ENCODE results near the gene TMEM37.
A peak's percentile ranks its signal among the peaks of the same experiment; 100 is the strongest.

Gene TMEM37

DNA sequence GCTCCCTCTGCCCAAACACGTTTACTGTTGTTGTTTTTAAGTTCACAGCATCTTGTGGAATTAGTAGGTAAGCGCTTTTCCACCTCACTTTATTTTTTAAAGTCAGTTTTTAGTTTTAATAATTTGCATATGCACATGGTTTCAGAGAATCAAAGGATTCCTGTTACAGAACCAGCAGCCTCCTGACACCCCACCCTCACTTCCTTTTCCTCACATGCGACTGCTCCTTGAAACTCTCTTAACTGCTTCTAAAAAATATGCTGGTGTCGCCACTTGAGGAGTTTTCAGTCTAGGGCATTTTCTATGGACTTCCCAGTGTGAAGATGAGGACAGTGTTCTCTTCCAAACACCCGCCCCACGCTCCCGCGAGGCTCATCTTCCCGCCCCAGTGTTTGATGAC, 14.4 kb downstream of the TMEM37 start:
- H3K27me3 Mint-ChIP-seq, result peaks cover 16% of the 10 kb centered on the region
- intact Hi-C loops (cut with micrococcal nuclease), result no loop called here
- no peaks in the 10 kb centered on the region for H3K9me3 Mint-ChIP-seq
- no peak overlapping the region for H3K27ac Mint-ChIP-seq
- H3K4me1 Mint-ChIP-seq (ENCODE audit: low read depth), result peaks cover 10% of the 10 kb centered on the region
- no peaks in the 10 kb centered on the region for H3K36me3 Mint-ChIP-seq (ENCODE audit: low read depth)
- H3K4me3 Mint-ChIP-seq, result no peak overlapping the region

DNA sequence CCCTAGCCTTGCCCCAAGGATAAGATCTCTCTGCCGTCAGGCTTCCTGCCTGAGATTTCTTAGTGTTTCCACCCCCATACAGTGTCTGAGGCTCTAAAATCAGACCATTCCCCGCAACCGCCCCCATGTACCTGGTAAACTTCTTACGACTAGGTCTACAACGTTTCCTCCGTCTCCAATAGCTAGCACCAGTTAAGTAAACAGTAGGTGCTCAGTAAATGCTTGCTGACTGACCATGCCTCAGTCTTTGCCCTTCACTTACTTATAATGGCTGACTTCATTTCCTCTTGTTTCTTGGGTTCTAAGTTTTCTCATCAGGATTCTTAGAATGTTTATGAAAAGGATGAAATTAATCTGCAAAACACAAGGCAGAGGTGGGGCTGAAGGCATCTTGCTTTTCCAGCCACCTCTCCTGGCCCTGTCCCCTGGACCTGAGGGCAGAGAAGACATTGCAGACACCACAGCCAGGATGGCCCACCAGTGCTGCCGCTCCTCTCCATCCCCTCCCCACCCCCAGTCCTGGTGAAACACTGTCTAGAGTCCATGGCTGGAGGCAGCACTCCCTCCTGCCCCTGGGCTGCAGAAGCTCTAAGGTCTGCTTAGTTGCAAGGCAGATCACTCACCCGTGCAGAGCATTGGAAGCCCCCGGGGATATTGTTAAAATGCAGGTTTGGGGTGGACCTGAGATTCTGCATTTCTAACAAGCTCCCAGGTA, 16.9 kb downstream of the TMEM37 start:
- no peak overlapping the region for H3K4me3 Mint-ChIP-seq
- intact Hi-C loops (cut with micrococcal nuclease), result no loop called here
- H3K27ac Mint-ChIP-seq, result no peak overlapping the region
- H3K36me3 Mint-ChIP-seq (ENCODE audit: low read depth), result no peaks in the 10 kb centered on the region
- peaks cover 10% of the 10 kb centered on the region for H3K4me1 Mint-ChIP-seq (ENCODE audit: low read depth)
- H3K27me3 Mint-ChIP-seq, result peaks cover 26% of the 10 kb centered on the region
- H3K9me3 Mint-ChIP-seq, result no peaks in the 10 kb centered on the region

DNA sequence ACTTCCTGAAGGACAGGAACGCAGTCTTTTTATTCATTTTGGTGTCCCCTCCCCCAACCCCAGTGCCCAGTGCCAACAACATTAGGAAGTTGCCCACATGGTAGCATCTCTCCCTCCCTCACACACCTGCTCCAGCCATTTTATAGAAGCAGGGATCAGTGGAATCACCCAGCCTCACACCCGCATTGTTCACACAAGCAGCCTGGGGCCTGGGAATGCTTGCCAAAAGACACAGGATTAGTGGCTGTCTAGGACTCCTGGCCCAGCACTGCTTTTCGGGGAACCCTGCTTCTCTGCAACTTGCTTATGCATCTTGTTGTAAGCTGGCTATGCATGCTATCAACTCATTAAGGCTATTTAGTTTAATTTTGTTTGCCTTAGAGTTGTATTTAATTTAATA, 17.9 kb downstream of the TMEM37 start:
- intact Hi-C loops (cut with micrococcal nuclease), result no loop called here
- Mint-ChIP-seq H3K4me3 (no peak overlapping the region), H3K36me3 (ENCODE audit: low read depth) (no peaks in the 10 kb centered on the region), H3K27me3 (peaks cover 34% of the 10 kb centered on the region), H3K27ac (no peak overlapping the region), H3K9me3 (no peaks in the 10 kb centered on the region), H3K4me1 (ENCODE audit: low read depth) (peaks cover 10% of the 10 kb centered on the region)

DNA sequence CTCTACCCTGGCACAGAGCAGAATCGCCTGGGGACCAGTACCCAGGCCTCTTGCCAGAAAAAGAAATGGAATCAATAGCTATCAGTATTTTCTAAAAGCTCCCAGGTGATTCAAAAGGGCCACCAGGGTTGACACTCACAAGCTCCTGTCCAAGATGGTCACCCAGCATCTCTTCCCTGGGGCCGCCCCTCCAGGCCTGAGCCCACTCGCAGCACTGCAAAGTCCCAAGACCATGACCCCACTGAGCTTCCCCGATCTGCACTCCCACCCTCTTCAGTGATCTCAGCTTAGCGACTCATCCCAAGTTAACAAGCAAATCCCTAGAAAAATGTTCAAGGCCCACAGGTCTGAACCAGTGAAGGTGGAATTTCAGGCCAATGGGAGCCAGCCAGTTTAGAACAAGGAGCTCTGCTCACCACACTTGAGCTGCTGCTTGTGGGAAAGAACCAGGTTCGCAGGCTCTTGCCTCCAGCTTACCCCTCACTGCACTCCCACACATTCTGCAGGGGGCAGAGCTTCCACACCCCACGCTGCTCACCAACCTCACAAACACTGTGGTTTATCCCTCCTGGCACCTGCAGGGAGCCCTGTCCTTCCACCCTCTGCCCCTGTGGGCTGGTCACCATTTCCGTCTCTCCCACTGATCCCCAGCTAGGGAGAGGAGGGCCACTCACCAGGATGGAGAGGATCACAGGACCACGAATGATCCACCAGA, 19.8 kb downstream of the TMEM37 start:
- no peak overlapping the region for H3K4me3 Mint-ChIP-seq
- peaks cover 44% of the 10 kb centered on the region for H3K27me3 Mint-ChIP-seq

DNA sequence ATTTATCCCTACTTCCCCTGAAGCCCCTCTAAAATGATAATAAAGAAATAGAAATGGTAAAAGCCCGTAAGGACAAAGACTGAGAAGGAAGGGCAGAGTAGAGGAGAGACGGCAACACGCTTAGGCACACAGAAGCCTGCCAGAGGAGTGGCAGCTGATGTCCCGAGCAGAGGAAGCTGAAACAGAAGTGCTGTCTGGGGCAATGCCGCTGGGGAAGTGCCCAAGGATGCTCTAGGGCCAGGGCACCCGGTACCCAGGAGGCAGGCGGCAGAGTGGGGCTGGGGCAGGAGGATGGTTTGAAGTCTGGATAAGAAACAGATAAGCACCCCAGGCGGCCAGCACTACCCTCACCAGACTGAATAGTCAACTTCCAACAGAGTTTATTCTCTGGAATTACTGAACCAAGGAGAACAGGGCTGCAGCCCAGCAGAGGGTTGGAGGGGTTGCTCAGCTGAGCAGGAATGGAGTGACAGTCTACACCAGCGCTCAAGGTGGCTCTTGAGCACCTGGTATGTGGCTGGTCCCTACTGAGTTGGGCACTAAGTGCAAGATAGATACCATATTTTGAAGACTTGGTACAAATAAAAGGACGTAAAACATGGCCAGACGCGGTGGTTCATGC, 22.4 kb downstream of the TMEM37 start:
- Mint-ChIP-seq H3K4me1 (ENCODE audit: low read depth) (peaks cover 8% of the 10 kb centered on the region), H3K27ac (no peak overlapping the region), H3K36me3 (ENCODE audit: low read depth) (no peaks in the 10 kb centered on the region), H3K4me3 (no peak overlapping the region), H3K9me3 (no peaks in the 10 kb centered on the region), H3K27me3 (peaks cover 35% of the 10 kb centered on the region)
- intact Hi-C loops (cut with micrococcal nuclease), result no loop called here

More for the DNA sequence above, 19.8 kb downstream of the TMEM37 start:
- H3K4me1 Mint-ChIP-seq (ENCODE audit: low read depth), result peaks cover 9% of the 10 kb centered on the region
- H3K36me3 Mint-ChIP-seq (ENCODE audit: low read depth), result no peaks in the 10 kb centered on the region
- no peaks in the 10 kb centered on the region for H3K9me3 Mint-ChIP-seq
- H3K27ac Mint-ChIP-seq, result no peak overlapping the region
- intact Hi-C loops (cut with micrococcal nuclease), result no loop called here

DNA sequence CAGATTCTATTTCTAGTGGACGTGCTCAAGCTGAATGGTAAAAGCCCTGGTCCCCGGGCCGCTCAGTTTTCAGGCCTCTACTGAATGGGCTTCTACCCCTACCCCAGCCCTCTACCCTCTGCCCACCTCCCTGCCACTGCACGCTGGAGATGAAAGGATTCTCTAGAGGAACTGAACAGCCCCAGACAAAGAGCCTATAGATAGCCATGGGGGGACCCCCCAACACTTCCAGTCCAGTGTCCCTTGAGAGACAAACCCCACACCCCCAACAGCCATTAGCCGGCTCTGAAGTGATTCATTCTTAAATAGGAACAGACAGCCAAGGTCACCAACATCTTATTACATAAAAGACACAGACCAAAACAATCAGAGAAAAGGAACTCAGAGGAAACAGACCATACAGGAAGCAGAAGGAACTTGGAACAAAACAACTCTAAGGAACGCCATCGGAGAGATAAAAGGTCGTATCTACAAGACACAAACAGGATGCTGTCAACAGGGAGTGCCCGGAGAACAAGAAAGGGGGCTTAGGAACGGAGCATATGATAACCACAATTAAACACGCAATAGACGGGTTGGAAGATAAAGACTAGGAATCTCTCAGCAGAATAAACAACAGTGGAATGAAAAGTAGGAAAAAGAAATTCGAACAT, 23.5 kb downstream of the TMEM37 start:
- peaks cover 8% of the 10 kb centered on the region for H3K4me1 Mint-ChIP-seq (ENCODE audit: low read depth)
- no peak overlapping the region for H3K27ac Mint-ChIP-seq
- H3K9me3 Mint-ChIP-seq, result no peaks in the 10 kb centered on the region
- intact Hi-C loops (cut with micrococcal nuclease), result no loop called here
- H3K27me3 Mint-ChIP-seq, result peaks cover 35% of the 10 kb centered on the region
- H3K4me3 Mint-ChIP-seq, result no peak overlapping the region
- no peaks in the 10 kb centered on the region for H3K36me3 Mint-ChIP-seq (ENCODE audit: low read depth)

DNA sequence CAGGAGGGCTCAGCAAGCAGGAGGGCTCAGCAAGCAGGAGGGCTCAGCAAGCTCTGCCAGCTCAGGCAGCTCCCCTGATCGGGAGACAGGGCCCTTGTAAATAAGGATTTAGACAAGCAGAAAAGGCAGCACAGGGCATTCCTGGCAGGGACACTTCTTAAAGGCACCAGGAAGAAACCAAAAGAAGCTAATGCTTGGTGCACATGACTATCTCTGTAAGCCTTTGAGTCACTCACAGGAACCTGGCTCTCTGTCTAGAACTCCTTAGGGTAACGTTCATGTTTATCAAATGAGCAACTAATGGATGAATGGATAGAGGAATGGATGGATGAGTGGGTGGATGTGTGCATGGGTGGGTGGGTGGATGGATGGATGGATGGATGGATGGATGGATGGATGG, 28.4 kb downstream of the TMEM37 start:
- H3K4me1 Mint-ChIP-seq (ENCODE audit: low read depth), result peaks cover 11% of the 10 kb centered on the region
- H3K4me3 Mint-ChIP-seq, result no peak overlapping the region
- H3K27me3 Mint-ChIP-seq, result peaks cover 17% of the 10 kb centered on the region
- H3K36me3 Mint-ChIP-seq (ENCODE audit: low read depth), result no peaks in the 10 kb centered on the region
- H3K9me3 Mint-ChIP-seq, result no peaks in the 10 kb centered on the region
- no peak overlapping the region for H3K27ac Mint-ChIP-seq
- intact Hi-C loops (cut with micrococcal nuclease), result no loop called here

DNA sequence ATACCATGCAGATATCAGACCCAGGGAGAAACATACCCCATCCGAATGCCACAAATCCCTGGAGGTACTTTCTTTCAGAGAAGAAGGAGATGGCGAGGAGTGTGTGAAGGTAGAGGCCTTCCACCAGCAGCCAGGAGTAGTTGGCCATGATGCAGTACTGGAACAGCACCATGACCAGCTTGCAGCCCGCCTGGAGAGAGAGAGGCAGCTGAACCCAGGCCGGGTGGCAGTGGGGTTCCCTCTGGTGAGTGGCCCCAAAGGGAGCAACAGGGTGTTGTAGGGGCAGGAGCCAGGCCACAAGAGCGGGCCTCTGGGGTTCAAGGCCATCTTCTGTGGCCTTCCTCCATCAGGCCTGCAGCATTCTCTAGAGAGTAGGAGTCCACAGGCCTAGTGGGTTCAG, 30.2 kb downstream of the TMEM37 start:
- H3K4me3 Mint-ChIP-seq, result no peak overlapping the region
- intact Hi-C loops (cut with micrococcal nuclease), result no loop called here
- H3K27ac Mint-ChIP-seq, result no peak overlapping the region
- H3K9me3 Mint-ChIP-seq, result no peaks in the 10 kb centered on the region
- H3K27me3 Mint-ChIP-seq, result peaks cover 7% of the 10 kb centered on the region
- peaks cover 13% of the 10 kb centered on the region for H3K4me1 Mint-ChIP-seq (ENCODE audit: low read depth)
- no peaks in the 10 kb centered on the region for H3K36me3 Mint-ChIP-seq (ENCODE audit: low read depth)

DNA sequence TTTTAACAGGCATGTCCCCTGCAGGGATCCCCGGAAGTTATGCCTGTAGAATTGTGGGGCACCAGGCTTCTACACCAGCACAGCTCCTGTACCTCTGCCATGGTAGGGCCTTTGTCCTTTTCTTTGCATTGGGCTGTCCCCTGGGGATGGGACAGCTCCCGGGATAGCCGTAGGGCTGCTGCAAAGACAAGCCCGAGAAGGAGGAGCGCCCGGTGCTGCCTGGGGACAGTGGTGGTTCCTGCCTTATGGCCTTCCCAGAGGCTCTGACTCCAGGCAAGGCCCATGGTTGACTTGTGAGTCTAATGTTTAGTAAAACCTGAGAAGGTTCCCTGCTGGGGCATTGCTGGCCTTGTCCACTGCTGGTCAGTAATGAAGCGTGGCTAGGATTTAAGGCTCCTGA, 30.9 kb downstream of the TMEM37 start:
- Mint-ChIP-seq H3K27me3 (peaks cover 5% of the 10 kb centered on the region), H3K27ac (no peak overlapping the region), H3K36me3 (ENCODE audit: low read depth) (no peaks in the 10 kb centered on the region), H3K4me1 (ENCODE audit: low read depth) (peaks cover 13% of the 10 kb centered on the region), H3K4me3 (no peak overlapping the region), H3K9me3 (no peaks in the 10 kb centered on the region)
- intact Hi-C loops (cut with micrococcal nuclease), result no loop called here

DNA sequence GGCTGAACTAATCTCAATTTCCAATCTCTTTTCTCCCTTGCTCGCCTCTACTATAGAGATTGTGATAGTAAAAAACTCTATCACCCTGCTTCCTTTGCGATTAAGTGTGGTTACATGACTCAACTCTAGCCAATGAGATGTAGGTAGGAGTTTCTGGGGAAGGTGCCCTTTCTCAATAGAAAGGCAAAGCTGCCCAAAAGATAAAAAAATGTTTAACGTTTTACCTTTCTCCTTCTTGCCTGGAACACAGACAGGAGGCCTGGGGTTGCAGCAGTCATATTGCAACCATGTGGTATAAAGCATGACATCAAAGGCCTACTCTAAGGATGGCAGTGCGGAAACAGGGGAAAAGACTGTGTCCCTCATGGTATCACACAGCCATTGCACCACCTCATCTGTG, 31.5 kb downstream of the TMEM37 start:
- intact Hi-C loops (cut with micrococcal nuclease), result no loop called here
- H3K27ac Mint-ChIP-seq, result no peak overlapping the region
- no peaks in the 10 kb centered on the region for H3K36me3 Mint-ChIP-seq (ENCODE audit: low read depth)
- H3K4me1 Mint-ChIP-seq (ENCODE audit: low read depth), result peaks cover 13% of the 10 kb centered on the region
- H3K27me3 Mint-ChIP-seq, result peaks cover 5% of the 10 kb centered on the region
- no peaks in the 10 kb centered on the region for H3K9me3 Mint-ChIP-seq
- no peak overlapping the region for H3K4me3 Mint-ChIP-seq

DNA sequence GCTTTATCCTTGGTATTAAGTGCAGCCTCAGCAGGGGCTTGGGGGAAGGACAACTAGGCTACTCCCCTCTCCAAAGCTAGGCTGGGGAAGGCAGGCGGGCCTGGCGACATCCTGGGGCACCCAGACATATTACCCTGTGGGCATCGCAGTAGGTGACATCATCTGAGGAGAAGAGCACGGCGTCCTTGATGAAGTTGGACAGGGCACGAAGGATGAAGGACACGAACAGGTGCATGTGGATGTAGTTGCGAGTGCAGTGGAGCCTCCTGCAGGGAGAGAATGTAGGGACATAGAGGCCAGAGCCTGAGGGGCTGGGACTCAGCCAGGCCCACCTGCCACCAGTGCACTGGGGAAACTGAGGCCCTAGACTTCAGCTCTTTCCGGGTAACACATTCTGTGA, 32.3 kb downstream of the TMEM37 start:
- Mint-ChIP-seq H3K27me3 (peaks cover 8% of the 10 kb centered on the region), H3K27ac (peak overlapping the region; percentile 7), H3K4me1 (ENCODE audit: low read depth) (peaks cover 18% of the 10 kb centered on the region), H3K36me3 (ENCODE audit: low read depth) (no peaks in the 10 kb centered on the region), H3K4me3 (no peak overlapping the region), H3K9me3 (no peaks in the 10 kb centered on the region)
- intact Hi-C loops (cut with micrococcal nuclease), result no loop called here

DNA sequence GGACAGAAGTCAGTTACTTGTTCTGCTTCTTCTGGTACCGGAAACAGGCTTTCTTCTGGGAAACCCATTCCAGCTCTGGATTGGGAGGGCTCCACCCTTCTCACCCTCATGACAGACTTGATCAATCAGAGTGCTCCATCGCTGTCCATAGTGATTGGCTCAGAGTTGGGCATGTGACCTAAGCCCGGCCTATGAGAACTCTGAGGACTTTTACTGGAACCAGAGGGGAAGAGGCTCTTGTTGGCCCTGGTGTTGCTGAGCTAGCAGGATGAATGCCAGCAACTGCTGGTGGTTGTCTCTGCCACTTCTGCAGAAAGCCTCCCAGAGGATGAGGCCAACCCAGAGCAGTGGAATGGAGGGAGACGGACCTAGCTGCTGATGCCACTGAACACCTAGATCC, 33.3 kb downstream of the TMEM37 start:
- H3K27me3 Mint-ChIP-seq, result peaks cover 12% of the 10 kb centered on the region
- no peaks in the 10 kb centered on the region for H3K36me3 Mint-ChIP-seq (ENCODE audit: low read depth)
- peaks cover 18% of the 10 kb centered on the region for H3K4me1 Mint-ChIP-seq (ENCODE audit: low read depth)
- peak overlapping the region; percentile 52 for H3K27ac Mint-ChIP-seq
- intact Hi-C loops (cut with micrococcal nuclease), result no loop called here
- no peak overlapping the region for H3K4me3 Mint-ChIP-seq
- H3K9me3 Mint-ChIP-seq, result no peaks in the 10 kb centered on the region

DNA sequence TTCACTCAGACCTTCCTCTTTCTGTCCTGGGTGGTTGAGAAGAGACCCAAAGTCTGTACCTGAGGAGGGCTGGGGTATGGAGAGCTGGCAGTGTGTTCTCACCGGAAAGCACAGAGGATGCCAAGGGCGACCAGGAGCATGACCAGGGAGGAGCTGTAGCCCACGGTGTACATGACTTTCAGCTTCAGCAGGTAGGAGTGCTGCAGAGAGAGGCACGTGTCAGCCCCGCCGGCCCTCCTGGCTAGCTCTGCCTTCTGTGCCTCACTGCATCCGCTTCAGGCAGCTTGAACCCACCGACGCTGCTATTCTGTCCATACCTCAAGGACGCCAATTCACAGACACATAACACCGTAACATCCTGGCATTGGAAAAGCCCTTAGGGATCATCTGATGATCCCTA, 34.0 kb downstream of the TMEM37 start:
- intact Hi-C loops (cut with micrococcal nuclease), result no loop called here

DNA sequence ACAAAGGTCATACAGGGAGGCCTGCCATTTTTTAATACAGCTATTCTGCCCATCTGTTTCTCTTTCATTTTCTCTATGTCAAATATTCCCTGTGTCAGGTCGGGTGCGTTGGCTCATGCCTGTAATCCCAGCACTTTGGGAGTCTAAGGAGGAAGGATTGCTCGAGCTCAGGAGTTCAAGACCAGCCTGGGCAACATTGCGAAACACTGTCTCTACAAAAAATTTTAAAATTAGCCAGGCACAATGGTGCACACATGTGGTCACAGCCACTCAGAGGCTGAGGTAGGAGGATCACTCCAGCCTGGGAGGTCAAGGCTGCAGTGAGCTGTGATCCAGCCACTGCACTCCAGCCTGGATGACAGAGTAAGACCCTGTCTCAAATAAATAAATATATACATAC, 34.7 kb downstream of the TMEM37 start:
- Mint-ChIP-seq H3K27me3 (peaks cover 12% of the 10 kb centered on the region), H3K27ac (no peak overlapping the region), H3K4me1 (ENCODE audit: low read depth) (peaks cover 18% of the 10 kb centered on the region), H3K4me3 (no peak overlapping the region), H3K36me3 (ENCODE audit: low read depth) (no peaks in the 10 kb centered on the region), H3K9me3 (no peaks in the 10 kb centered on the region)
- intact Hi-C loops (cut with micrococcal nuclease), result no loop called here

More for the DNA sequence above, 34.0 kb downstream of the TMEM37 start:
- Mint-ChIP-seq H3K27me3 (peaks cover 12% of the 10 kb centered on the region), H3K4me3 (no peak overlapping the region), H3K27ac (peak overlapping the region; percentile 20), H3K36me3 (ENCODE audit: low read depth) (no peaks in the 10 kb centered on the region), H3K4me1 (ENCODE audit: low read depth) (peaks cover 18% of the 10 kb centered on the region), H3K9me3 (no peaks in the 10 kb centered on the region)

All from dendritic cell treated with granulocyte-macrophage colony-stimulating factor and Interleukin-4, amounts not matched to agents 40 ng/mL and 50 ng/mL, for 4 days (primary cell).